Loucy (cell line): ENCODE data around the gene CDH4.
"Not testable (repeated sequence)": the region's sequence is repeated elsewhere in the genome, so short reads cannot be mapped to it uniquely, and the experiment has no call there.

Experiments
- CTCF ChIP-seq: fragments of 200-600 bp; sonication (generic); conservative IDR thresholded peaks from 2 replicates; pipeline ENCODE4 v1.5.1; 2014; ENCODE audit warnings: mild to moderate bottlenecking, antibody characterized with exemption, low read length
- EZH2phosphoT487 ChIP-seq: fragments of 200-600 bp; IDR thresholded peaks from 2 replicates; pipeline ENCODE4 v1.6.1; 2018; ENCODE audit warnings: antibody characterized with exemption, mild to moderate bottlenecking, moderate library complexity, borderline replicate concordance

GRCh38 chr20:61981691-61982090 lies 729.6 kb downstream of the CDH4 start:
- TF ChIP-seq CTCF, EZH2phosphoT487: not testable (repeated sequence)
